HFFc6 (cell line): ENCODE data around the gene IL18RAP. TPM values are rescaled to one million over a fixed set of nuclear protein-coding genes. Genes with fewer than 3 reads are reported as not detected.

Source experiments
- DNase-seq: peaks from one replicate; pipeline ENCODE4 v3.0.0-alpha.2; 2018
- H3K27ac Mint-ChIP-seq: 2 replicates; pipeline ENCODE4 v1.8.0; 2020; ENCODE audit warnings: mild to moderate bottlenecking, mixed read lengths
- H3K27me3 Mint-ChIP-seq: 2 replicates; pipeline ENCODE4 v1.8.0; 2021; ENCODE audit warnings: mild to moderate bottlenecking, moderate library complexity, mixed read lengths; ENCODE audit not compliant: insufficient read depth
- H3K36me3 Mint-ChIP-seq: 2 replicates; pipeline ENCODE4 v1.8.0; 2021; ENCODE audit warnings: low read depth, mixed read lengths
- H3K4me1 Mint-ChIP-seq: 2 replicates; pipeline ENCODE4 v1.8.0; 2020; ENCODE audit warnings: low read depth, mixed read lengths
- H3K4me3 Mint-ChIP-seq: 2 replicates; pipeline ENCODE4 v1.8.0; 2020; ENCODE audit warnings: mild to moderate bottlenecking, moderate library complexity, mixed read lengths
- H3K9me3 Mint-ChIP-seq: 2 replicates; pipeline ENCODE4 v1.8.0; 2020; ENCODE audit warnings: mild to moderate bottlenecking, mixed read lengths
- CTCF ChIP-seq: fragments of 200-600 bp; sonication (generic); IDR thresholded peaks from 2 replicates; pipeline ENCODE4 v1.5.0; 2021; ENCODE audit warnings: antibody characterized with exemption, mild to moderate bottlenecking
- long read RNA-seq: library from polyadenylated mRNA; unstranded; transcript quantifications from one replicate; pipeline ENCODE4 v2.0.0, GENCODE V29; 2019
- total RNA-seq, 6 experiments: library from RNA; stranded (reverse); fragmentation: NEBNext Ultra II Directional; extraction: Animal tissue kit (Norgen Biotek cat#: 25700); gene quantifications; 2 replicates in 1 of 6; 3 replicates in 5 of 6; pipeline ENCODE4 v1.2.3, GENCODE V29; 2021

IL18RAP gene
- total RNA-seq: not detected
- long read RNA-seq: 0 reads

GRCh38 chr2:102422910-102423309 is at the start of gene IL18RAP:
TSS of gene IL18RAP (plus strand) at chr2:102423160. CDS start at chr2:102423278, 118 bp downstream.
- Mint-ChIP-seq H3K9me3 (no peaks in the 10 kb centered on the region), H3K27me3 (peaks cover 14% of the 10 kb centered on the region), H3K4me1 (no peaks in the 10 kb centered on the region), H3K27ac (no peak within 1 kb of the TSS), H3K4me3 (no peak within 1 kb of the TSS), H3K36me3 (no peaks in the 10 kb centered on the region)
- DNase-seq: no peak
- no peak for TF ChIP-seq CTCF

GRCh38 chr2:102376052-102376591 is 46.8 kb upstream of the IL18RAP start:
- no peak for DNase-seq

GRCh38 chr2:102383722-102384121 is 39.2 kb upstream of the IL18RAP start:
- Mint-ChIP-seq H3K36me3 (no peaks in the 10 kb centered on the region), H3K27ac (no peak overlapping the region)
- TF ChIP-seq CTCF: no peak

More at GRCh38 chr2:102376052-102376591, 46.8 kb upstream of the IL18RAP start:
- Mint-ChIP-seq H3K4me1 (no peaks in the 10 kb centered on the region), H3K36me3 (no peaks in the 10 kb centered on the region), H3K27me3 (peaks cover 3% of the 10 kb centered on the region; the same call in 1 of the 2 replicates), H3K9me3 (no peaks in the 10 kb centered on the region), H3K4me3 (no peak overlapping the region), H3K27ac (no peak overlapping the region)
- no peak for TF ChIP-seq CTCF

GRCh38 chr2:102385522-102385921 is 37.4 kb upstream of the IL18RAP start:
- peaks cover 4% of the 10 kb centered on the region; the same call in 1 of the 2 replicates for H3K27me3 Mint-ChIP-seq
- H3K36me3 Mint-ChIP-seq: no peaks in the 10 kb centered on the region
- no peaks in the 10 kb centered on the region for H3K4me1 Mint-ChIP-seq
- H3K4me3 Mint-ChIP-seq: no peak overlapping the region
- H3K9me3 Mint-ChIP-seq: peaks cover 10% of the 10 kb centered on the region
- TF ChIP-seq CTCF: no peak
- no peak for DNase-seq
- H3K27ac Mint-ChIP-seq: no peak overlapping the region

More at GRCh38 chr2:102383722-102384121, 39.2 kb upstream of the IL18RAP start:
- no peak for DNase-seq
- H3K4me3 Mint-ChIP-seq: no peak overlapping the region
- H3K9me3 Mint-ChIP-seq: peaks cover 10% of the 10 kb centered on the region
- H3K4me1 Mint-ChIP-seq: no peaks in the 10 kb centered on the region
- H3K27me3 Mint-ChIP-seq: peaks cover 4% of the 10 kb centered on the region; the same call in 1 of the 2 replicates

GRCh38 chr2:102386004-102386403 is 37.0 kb upstream of the IL18RAP start:
- Mint-ChIP-seq H3K4me1 (no peaks in the 10 kb centered on the region), H3K27me3 (peaks cover 4% of the 10 kb centered on the region; the same call in 1 of the 2 replicates)
- no peak for TF ChIP-seq CTCF

More at GRCh38 chr2:102386004-102386403, 37.0 kb upstream of the IL18RAP start:
- Mint-ChIP-seq H3K27ac (no peak overlapping the region), H3K4me3 (no peak overlapping the region), H3K9me3 (peaks cover 10% of the 10 kb centered on the region), H3K36me3 (no peaks in the 10 kb centered on the region)
- DNase-seq: no peak
